Naive B cell (primary cell): Measurements from ENCODE around the gene TERF2IP. TPM values are rescaled to one million over a fixed set of nuclear protein-coding genes. Genes with fewer than 3 reads are reported as not detected.

Source experiments
- ATAC-seq, 2 donors: fragments of 150-1000 bp; cut with Tn5 transposase; 2 replicates each; pipeline ENCODE4 v1.10.0; 2021; ENCODE audit warnings: low read depth in 2 of 2, mild to moderate bottlenecking in 2 of 2, moderate library complexity in 2 of 2
- DNase-seq: peaks from one replicate; pipeline ENCODE4 v3.0.0; 2022
- H3K27ac Mint-ChIP-seq, 6 donors: one replicate each; pipeline ENCODE4 v1.8.0; 2020 to 2022; ENCODE audit warnings: mild to moderate bottlenecking in 6 of 6, mixed read lengths in 6 of 6, moderate library complexity in 5 of 6, inconsistent platforms in 2 of 6
- H3K27me3 Mint-ChIP-seq, 3 donors: one replicate each; pipeline ENCODE4 v1.8.0; 2021 to 2022; ENCODE audit warnings: mixed read lengths in 3 of 3, mild to moderate bottlenecking in 1 of 3
- H3K36me3 Mint-ChIP-seq, 2 donors: one replicate each; pipeline ENCODE4 v1.8.0; 2020 to 2022; ENCODE audit warnings: mixed read lengths in 2 of 2, inconsistent platforms in 1 of 2, mild to moderate bottlenecking in 1 of 2
- H3K4me1 Mint-ChIP-seq, 3 donors: one replicate each; pipeline ENCODE4 v1.8.0; 2020 to 2022; ENCODE audit warnings: mixed read lengths in 3 of 3, inconsistent platforms in 1 of 3, mild to moderate bottlenecking in 1 of 3, moderate library complexity in 1 of 3
- H3K4me3 Mint-ChIP-seq, 8 donors: one replicate each; pipeline ENCODE4 v1.8.0; 2020 to 2022; ENCODE audit warnings: mild to moderate bottlenecking in 8 of 8, mixed read lengths in 8 of 8, moderate library complexity in 8 of 8, inconsistent platforms in 2 of 8
- H3K9me3 Mint-ChIP-seq, 7 donors: one replicate each; pipeline ENCODE4 v1.8.0; 2020 to 2022; ENCODE audit warnings: mixed read lengths in 7 of 7, mild to moderate bottlenecking in 5 of 7, inconsistent platforms in 2 of 7, moderate library complexity in 1 of 7
- polyA plus RNA-seq, 6 donors: library from polyadenylated mRNA; unstranded; fragments of 300-500 nt; fragmentation: Illumina TruSeq; gene quantifications; one replicate each; pipeline ENCODE4 v1.2.3, GENCODE V29; 2021; ENCODE audit warnings: low read depth in 6 of 6

The TERF2IP gene
- polyA plus RNA-seq, 6 donors from 2014 or later = 82.1 to 159 (median 128) TPM

DNA sequence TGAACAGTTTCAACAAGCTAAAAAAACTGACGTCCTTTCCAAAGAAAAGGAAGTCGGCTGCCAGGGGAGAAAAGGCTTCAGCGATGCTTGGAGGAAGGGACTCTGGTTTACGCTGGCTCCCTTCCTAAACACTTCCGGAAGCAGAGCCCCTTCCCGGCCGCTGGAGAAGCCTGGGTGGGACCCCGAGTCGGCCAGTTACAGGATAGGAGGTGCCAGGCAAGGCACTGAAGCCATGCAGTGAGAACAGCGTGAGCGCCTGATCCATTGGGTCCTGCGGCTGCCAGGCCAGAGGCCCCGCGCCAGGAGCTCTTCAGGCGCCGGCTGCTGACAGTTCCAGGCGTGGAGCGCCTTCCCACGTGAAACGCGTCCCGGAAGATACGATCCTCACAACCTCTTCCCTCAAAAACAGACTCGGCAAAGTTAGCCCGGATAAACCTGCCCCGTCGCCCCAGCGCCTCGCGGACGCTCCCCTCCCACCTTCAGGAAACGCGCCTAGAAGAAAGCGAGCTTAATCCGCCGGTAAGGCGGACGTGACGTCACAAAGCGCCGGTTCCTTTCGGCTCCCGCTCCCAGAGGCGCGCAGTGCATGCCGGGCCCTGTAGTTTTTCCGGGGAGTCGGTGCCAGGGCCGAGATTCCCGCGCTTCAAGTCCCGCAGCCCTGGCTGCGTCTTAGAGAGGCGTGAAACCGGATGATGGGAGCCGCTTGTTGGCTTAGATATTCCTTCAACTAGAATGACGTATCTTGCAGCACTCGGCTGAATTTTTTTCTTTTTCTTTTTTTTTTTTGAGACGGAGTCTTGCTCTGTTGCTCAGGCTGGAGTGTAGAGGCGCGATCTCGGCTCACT lies 24.6 kb upstream of the TERF2IP start, which contains the start of gene ADAT1:
Gene ADAT1 (minus strand): TSS at position 521 of the 845 bp plus-strand sequence. CDS start 2,482 bp downstream, outside the sequence.
- peak within 1 kb of the TSS; percentile 95 to 99 (median 98) for H3K27ac Mint-ChIP-seq
- peak; percentile 96 for ATAC-seq
- peak within 1 kb of the TSS; percentile 92 to 99 (median 98) for H3K4me3 Mint-ChIP-seq
- peak; percentile 95 for DNase-seq
- peaks cover 19 to 39% (median 23%) of the 10 kb centered on the region in 3 donors for H3K4me1 Mint-ChIP-seq
- H3K36me3 Mint-ChIP-seq = peaks cover 7 to 12% of the 10 kb centered on the region in 2 donors
- no peaks in the 10 kb centered on the region for H3K27me3 Mint-ChIP-seq
- H3K9me3 Mint-ChIP-seq = no peaks in the 10 kb centered on the region

DNA sequence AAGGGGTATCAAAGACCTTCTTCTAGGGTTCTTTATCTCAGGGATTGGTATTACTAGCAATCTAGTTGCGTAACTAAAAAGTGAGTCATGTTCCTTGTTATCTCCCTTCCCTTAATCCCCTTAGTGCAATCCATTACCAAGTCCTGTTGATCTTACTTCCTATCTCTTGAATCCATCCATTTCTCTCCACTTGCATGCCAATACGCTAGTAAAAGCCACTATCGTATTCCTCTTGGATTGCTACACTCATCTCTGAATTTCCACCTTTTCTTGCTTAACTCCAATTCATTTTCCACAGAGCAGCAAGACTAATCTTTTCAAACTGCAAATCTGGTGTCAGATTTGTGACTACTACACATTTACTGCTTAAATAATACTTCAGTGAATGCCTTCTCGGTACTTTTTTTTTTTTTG lies 22.6 kb upstream of the TERF2IP start:
- DNase-seq = no peak
- Mint-ChIP-seq H3K4me3 (peak overlapping the region in 5 of 8 donors; percentile 34 to 83 (median 47)), H3K27ac (peak overlapping the region in 5 of 6 donors; percentile 23 to 89 (median 58)), H3K27me3 (no peaks in the 10 kb centered on the region), H3K4me1 (peaks cover 19 to 45% (median 23%) of the 10 kb centered on the region in 3 donors), H3K9me3 (no peaks in the 10 kb centered on the region), H3K36me3 (peaks cover 11 to 20% of the 10 kb centered on the region in 2 donors)
- no peak for ATAC-seq

DNA sequence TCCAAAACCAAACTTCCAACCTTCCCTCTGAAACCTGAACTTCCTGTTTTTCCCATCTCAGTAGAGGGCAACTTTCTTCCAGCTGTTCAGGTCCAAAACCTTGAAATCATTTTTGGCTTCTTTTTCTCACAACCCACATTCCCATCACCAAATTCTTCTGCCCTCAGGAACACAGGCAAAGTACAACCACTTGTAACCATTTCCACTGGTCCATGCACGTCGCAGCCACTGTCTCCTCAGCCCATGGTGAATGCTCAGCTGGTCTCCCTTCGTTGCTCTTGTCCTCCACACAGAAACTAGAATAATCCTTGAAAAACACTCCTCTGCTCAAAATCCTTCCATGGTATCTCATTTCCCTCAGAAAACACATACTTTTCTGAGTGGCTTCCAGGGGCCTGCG lies 20.8 kb upstream of the TERF2IP start:
- H3K27ac Mint-ChIP-seq = peak overlapping the region in 5 of 6 donors; percentile 57 to 94 (median 65)
- DNase-seq (no peak), ATAC-seq (no peak)
- peak overlapping the region in 2 of 8 donors; percentile 10 to 12 for H3K4me3 Mint-ChIP-seq
- peaks cover 15 to 20% of the 10 kb centered on the region in 2 donors for H3K36me3 Mint-ChIP-seq
- no peaks in the 10 kb centered on the region for H3K9me3 Mint-ChIP-seq
- peaks cover 4 to 26% (median 9%) of the 10 kb centered on the region in 3 donors for H3K4me1 Mint-ChIP-seq
- H3K27me3 Mint-ChIP-seq = no peaks in the 10 kb centered on the region

DNA sequence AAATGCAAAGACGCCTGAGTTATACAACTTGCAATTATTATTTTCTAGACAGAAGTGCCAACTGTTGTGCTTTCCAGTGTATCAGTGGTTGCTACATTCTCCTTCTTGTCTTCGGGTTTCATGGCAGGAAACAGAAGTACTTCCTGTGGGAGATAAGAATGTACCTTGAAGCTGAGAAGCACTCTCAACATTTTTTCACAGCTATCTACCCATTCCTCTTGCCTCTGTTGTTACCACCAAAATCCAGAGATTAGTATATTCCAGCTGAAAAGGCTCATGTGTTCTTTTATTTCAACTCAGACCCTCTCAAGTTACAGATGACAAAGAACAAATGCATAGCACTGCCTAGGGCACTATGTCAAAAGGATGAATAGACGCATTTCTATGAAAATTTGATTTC lies 19.7 kb upstream of the TERF2IP start:
- H3K4me1 Mint-ChIP-seq = peaks cover 0 to 16% (median 9%) of the 10 kb centered on the region in 3 donors
- H3K4me3 Mint-ChIP-seq = no peak overlapping the region
- H3K36me3 Mint-ChIP-seq = peaks cover 20% of the 10 kb centered on the region in 2 donors
- H3K27me3 Mint-ChIP-seq = no peaks in the 10 kb centered on the region
- DNase-seq (no peak), ATAC-seq (no peak)
- no peaks in the 10 kb centered on the region for H3K9me3 Mint-ChIP-seq
- peak overlapping the region in 5 of 6 donors; percentile 19 to 57 (median 39) for H3K27ac Mint-ChIP-seq

DNA sequence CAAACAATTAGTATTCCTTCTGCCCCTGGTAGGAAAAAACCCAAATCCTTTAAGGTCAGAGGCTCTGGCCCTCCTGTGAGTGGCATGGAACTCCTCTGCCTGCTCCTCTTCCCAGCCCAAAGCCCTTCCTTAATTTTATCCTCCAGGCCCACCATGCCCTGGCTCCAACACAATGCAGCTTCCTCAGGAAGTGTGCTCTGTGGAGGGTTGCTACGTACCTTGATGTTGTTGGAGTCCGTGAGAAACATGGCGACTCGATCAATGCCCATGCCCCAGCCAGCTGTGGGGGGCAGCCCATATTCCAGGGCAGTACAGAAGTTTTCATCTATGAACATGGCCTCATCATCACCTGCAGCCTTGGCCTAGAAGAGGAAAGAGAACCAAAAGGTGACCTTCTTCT lies 19.2 kb upstream of the TERF2IP start:
- Mint-ChIP-seq H3K9me3 (no peaks in the 10 kb centered on the region), H3K36me3 (peaks cover 20% of the 10 kb centered on the region in 2 donors), H3K4me1 (peaks cover 0 to 11% (median 9%) of the 10 kb centered on the region in 3 donors), H3K4me3 (peak overlapping the region in 1 of 8 donors; percentile 22), H3K27ac (peak overlapping the region in 4 of 6 donors; percentile 34 to 88 (median 53)), H3K27me3 (no peaks in the 10 kb centered on the region)
- no peak for DNase-seq
- no peak for ATAC-seq

DNA sequence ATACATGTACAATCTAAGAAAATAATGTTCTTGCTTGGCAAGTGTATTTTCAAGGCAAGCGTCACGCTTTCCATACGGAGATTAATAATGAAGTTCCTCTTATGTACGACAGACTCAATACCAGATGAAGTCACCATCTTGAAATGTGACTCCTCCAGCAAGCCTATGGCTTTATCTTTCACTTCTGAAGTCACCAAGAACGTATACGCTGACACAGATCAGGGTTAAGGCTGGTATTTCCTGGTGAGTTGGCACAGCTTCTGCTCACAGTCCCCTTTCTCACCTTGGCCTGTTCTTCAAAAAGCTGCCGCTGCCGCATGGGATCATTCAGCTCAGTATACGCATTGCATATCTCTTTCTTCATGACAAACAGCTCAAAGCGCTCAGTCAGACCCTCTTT lies 18.4 kb upstream of the TERF2IP start:
- ATAC-seq = no peak
- Mint-ChIP-seq H3K27me3 (no peaks in the 10 kb centered on the region), H3K4me1 (peaks cover 0 to 9% (median 6%) of the 10 kb centered on the region in 3 donors), H3K4me3 (no peak overlapping the region), H3K36me3 (peaks cover 20 to 26% of the 10 kb centered on the region in 2 donors), H3K27ac (peak overlapping the region in 2 of 6 donors; percentile 57 to 60), H3K9me3 (no peaks in the 10 kb centered on the region)
- DNase-seq = no peak

DNA sequence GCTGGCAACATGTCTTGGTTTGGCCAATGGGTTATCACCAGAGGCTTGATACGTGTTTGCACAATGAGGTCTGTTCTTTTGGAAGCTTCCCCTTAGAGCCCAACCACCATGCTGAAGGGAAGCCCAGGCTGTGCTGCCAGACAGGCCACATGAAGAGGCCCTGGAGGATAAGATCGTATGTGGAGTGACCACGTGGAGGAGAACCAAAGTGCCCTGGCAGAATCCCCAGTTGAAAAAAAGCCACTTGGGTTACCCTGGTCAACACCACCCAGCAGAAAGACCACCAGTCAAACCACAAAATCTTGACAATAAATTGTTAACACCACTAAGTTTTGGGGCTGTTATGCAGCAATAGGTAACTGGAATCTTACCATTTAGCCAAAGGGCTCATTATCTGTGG lies 17.5 kb upstream of the TERF2IP start:
- H3K27me3 Mint-ChIP-seq = no peaks in the 10 kb centered on the region
- H3K36me3 Mint-ChIP-seq = peaks cover 23 to 29% of the 10 kb centered on the region in 2 donors
- peaks cover 0 to 6% (median 5%) of the 10 kb centered on the region in 3 donors for H3K4me1 Mint-ChIP-seq
- H3K4me3 Mint-ChIP-seq = no peak overlapping the region
- DNase-seq (no peak), ATAC-seq (no peak)
- no peak overlapping the region for H3K27ac Mint-ChIP-seq
- no peaks in the 10 kb centered on the region for H3K9me3 Mint-ChIP-seq

DNA sequence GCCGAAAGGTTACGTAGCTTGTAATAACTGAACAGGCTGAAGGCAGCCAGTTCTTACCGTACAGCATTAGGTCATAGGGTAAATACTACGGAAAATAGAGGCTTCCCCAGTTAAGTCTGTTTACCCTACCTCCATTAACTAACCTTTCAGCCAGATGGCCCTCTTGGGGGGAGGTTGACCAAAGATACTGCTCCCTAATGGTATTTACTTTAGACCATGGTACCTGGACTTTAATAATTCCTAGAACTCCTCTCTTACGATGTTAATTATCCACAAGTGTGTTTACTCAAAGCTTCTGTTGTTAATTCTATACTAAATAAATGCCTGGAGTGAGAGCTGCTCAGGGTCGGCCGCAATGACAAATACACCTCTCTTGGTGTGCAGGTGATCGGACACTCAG lies 14.7 kb upstream of the TERF2IP start:
- Mint-ChIP-seq H3K27ac (no peak overlapping the region), H3K4me3 (no peak overlapping the region), H3K9me3 (no peaks in the 10 kb centered on the region), H3K27me3 (no peaks in the 10 kb centered on the region), H3K36me3 (peaks cover 33 to 41% of the 10 kb centered on the region in 2 donors), H3K4me1 (peaks cover 0 to 11% (median 9%) of the 10 kb centered on the region in 3 donors)
- no peak for ATAC-seq
- no peak for DNase-seq

DNA sequence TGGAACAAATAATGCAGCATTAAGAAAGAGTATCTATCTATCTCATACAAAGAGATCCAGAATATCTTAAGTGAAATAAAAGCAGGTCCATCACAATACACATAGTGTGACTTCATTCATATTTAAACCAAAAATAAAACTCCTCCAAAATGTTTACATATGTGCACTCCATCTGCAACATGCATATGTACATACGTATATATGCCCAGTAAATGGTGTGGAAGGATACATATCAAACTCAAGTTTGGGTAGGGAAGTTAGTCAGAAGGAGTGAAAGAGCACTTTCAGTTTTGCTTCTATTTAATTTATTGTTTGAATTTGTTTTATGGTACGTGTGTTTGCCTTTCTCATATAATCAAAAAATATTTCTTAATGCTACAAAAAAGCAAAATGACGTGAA lies 12.5 kb upstream of the TERF2IP start:
- Mint-ChIP-seq H3K36me3 (peaks cover 28 to 42% of the 10 kb centered on the region in 2 donors), H3K4me3 (no peak overlapping the region), H3K27ac (no peak overlapping the region), H3K27me3 (no peaks in the 10 kb centered on the region), H3K9me3 (no peaks in the 10 kb centered on the region), H3K4me1 (peaks cover 3 to 15% (median 6%) of the 10 kb centered on the region in 3 donors)
- DNase-seq = no peak
- no peak for ATAC-seq

DNA sequence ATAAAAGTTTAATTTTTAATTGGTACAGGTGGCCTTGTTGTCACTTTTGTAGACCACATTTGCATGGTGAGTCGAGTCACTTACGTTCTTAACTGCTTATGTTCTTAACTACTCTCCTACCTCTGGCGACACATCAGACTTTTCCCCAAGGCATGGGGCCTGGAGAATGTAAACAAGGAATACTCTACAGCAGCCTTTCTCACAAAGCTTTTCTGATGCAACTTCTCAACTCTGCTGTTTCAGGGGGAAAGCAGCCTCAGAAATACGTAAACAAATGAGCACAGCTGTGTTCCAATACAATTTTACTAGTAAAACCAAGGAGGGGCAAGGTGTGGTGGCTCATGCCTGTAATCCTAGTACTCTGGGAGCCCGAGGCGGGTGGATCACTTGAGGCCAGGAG lies 7.0 kb upstream of the TERF2IP start:
- Mint-ChIP-seq H3K36me3 (peaks cover 10 to 35% of the 10 kb centered on the region in 2 donors), H3K9me3 (no peaks in the 10 kb centered on the region), H3K4me1 (peaks cover 26 to 34% (median 32%) of the 10 kb centered on the region in 3 donors), H3K27ac (peak overlapping the region in 2 of 6 donors; percentile 49 to 61), H3K4me3 (no peak overlapping the region), H3K27me3 (no peaks in the 10 kb centered on the region)
- ATAC-seq = no peak
- DNase-seq = no peak

DNA sequence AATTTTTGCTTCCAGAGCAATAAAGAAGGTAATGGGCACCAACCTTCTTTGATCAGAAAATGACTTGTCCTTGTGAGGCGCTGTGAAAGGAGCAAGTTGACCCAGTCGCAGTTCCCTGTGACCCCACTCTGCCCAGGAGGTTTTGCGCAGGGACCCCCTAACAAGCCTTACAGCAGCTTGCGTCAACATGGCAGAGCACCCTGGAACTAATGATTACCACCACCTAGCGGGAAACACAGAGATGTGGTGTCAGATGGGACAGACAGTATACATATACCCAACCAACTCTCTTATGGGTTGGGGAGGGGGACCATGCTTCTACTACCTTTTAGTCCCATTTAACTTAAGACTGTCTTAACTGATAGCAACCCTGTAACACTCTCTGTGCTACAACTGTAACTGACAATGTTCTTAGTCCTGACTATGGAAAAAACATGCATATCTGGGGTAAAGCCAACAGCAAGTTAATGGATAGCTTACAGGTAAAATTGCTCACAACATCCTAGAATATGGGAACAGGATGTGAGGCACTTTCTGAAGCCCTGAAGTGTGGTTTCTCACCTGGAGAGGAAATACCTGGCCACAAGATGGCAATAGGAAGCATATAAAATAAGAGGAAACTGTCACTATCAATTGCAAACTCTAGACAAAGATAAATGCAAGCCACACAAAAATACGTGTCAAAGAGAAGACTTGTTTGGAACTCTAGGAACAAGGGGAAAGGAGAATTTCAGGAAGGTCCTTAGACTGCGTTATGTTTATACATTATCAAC lies 3.1 kb upstream of the TERF2IP start:
- Mint-ChIP-seq H3K9me3 (no peaks in the 10 kb centered on the region), H3K27me3 (no peaks in the 10 kb centered on the region), H3K36me3 (peaks cover 0 to 14% of the 10 kb centered on the region in 2 donors), H3K27ac (peak overlapping the region in 4 of 6 donors; percentile 12 to 69 (median 62)), H3K4me1 (peaks cover 19 to 48% (median 34%) of the 10 kb centered on the region in 3 donors), H3K4me3 (peak overlapping the region in 6 of 8 donors; percentile 2 to 91 (median 56))
- ATAC-seq (no peak), DNase-seq (no peak)

DNA sequence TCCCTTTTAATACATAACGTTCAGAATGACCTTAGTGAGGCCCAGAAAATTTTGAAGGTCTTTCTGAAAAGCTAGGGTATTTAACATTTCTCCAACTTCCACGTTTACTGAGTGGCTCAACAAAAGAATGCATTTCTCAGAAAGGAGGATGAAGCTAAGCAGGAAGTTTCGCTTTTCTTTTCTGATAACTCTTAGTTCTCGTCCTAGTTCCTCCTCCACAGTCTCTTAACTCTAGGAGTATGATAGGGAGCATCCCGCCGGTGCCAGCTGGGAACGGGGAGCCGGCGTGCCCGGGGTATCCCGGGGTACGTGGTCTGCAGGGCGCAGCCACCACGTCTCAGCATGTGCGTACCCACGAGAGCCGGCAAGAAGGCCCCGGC lies 471 bp upstream of the TERF2IP start:
- Mint-ChIP-seq H3K4me1 (peaks cover 39 to 72% (median 45%) of the 10 kb centered on the region in 3 donors), H3K9me3 (no peaks in the 10 kb centered on the region), H3K36me3 (peaks cover 0 to 14% of the 10 kb centered on the region in 2 donors), H3K4me3 (peak overlapping the region; percentile 97 to 100 (median 98)), H3K27ac (peak overlapping the region; percentile 96 to 99 (median 98)), H3K27me3 (no peaks in the 10 kb centered on the region)
- DNase-seq (no peak), ATAC-seq (peak; percentile 10 to 12)
